Measurements from ENCODE around the gene TBPL1. TPM values are rescaled to one million over a fixed set of nuclear protein-coding genes. Genes with fewer than 3 reads are reported as not detected.

TBPL1 gene
- polyA plus RNA-seq, 1 donor (not counting 4 experiments of a cell fraction or from before 2014, with no cell fraction given): 39.1 TPM

- Histone ChIP-seq H2AFZ (ENCODE audit: control insufficient read depth, low read length) (no peak overlapping the region), H3K9ac (ENCODE audit: control insufficient read depth, extremely low read depth, insufficient read depth, low read length) (no peak overlapping the region)
- dilution Hi-C loops (cut with MboI; ENCODE audit: extremely low pct_ligation_motif_present, low sequenced_read_pairs): no loop called here
Measured at GRCh38 chr6:133917781-133918180, 35.2 kb upstream of the TBPL1 start.

DNA sequence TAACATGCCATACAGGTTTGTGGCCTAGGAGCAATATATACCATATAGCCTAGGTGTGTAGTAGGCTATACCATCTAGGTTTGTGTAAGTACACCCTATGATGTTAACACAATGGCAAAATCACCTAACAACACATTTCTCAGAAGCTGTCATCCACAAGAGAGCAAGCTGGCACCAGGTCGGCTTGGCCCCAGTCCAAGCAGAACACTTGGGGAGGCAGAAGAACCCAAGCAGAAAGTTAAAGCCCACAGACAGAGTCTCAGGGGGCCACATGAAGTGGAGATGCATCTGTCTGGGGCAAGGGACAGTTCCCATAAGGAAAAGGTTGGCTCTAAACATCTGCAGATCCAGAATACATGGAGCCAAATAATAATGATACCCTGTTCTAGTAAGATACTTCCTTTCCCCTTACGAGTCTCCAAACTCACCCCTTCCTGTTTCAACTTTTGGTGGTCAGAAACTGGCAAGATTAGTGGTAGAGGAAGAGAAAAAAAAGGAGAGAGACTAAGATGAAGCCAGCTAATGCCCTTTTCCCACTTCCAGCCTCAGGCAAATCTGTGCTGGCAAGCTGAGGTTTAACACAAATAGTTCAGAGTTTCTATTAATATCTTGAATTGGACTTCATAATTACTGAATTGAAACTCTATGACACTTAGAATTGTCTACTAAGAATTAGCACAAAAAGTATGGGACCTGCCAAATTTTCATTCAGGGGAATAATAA is 34.7 kb upstream of the TBPL1 start:
- dilution Hi-C loops (cut with MboI; ENCODE audit: extremely low pct_ligation_motif_present, low sequenced_read_pairs): no loop called here
- Histone ChIP-seq H3K4me3 (ENCODE audit: control insufficient read depth in 2 of 3, extremely low read depth in 1 of 3, insufficient read depth in 2 of 3, low read depth in 1 of 3, low read length in 3 of 3) (no peak overlapping the region), H3K36me3 (ENCODE audit: control insufficient read depth in 2 of 2, extremely low read depth in 1 of 2, insufficient read depth in 2 of 2, low read length in 2 of 2) (no peaks in the 10 kb centered on the region), H3K9me3 (ENCODE audit: control insufficient read depth, low read depth, low read length) (no peaks in the 10 kb centered on the region), H3K4me2 (ENCODE audit: control insufficient read depth, extremely low read depth, insufficient read depth, low read depth, low read length) (no peak overlapping the region), H3K79me2 (ENCODE audit: control insufficient read depth, insufficient read depth, low read length) (no peaks in the 10 kb centered on the region), H4K20me1 (ENCODE audit: control insufficient read depth, extremely low read depth, insufficient read depth, low read length) (no peaks in the 10 kb centered on the region), H2AFZ (ENCODE audit: control insufficient read depth, low read length) (no peak overlapping the region), H3K9me1 (ENCODE audit: control insufficient read depth, extremely low read depth, insufficient read depth, low read length) (no peaks in the 10 kb centered on the region), H3K27me3 (ENCODE audit: control insufficient read depth, extremely low read depth, insufficient read depth, low read length) (no peaks in the 10 kb centered on the region), H3K27ac (ENCODE audit: control insufficient read depth, insufficient read depth, low read length) (no peak overlapping the region), H3K4me1 (ENCODE audit: control insufficient read depth, extremely low read depth, insufficient read depth, low read length) (no peaks in the 10 kb centered on the region), H3K9ac (ENCODE audit: control insufficient read depth, extremely low read depth, insufficient read depth, low read length) (no peak overlapping the region)
- no peak for DNase-seq (ENCODE audit: low read depth, low spot score)
- no peak for FAIRE-seq
- TF ChIP-seq EZH2 (IDR thresholded peaks at IDR 0.05; ENCODE audit: low read length) (no peak), CTCF (optimal IDR thresholded peaks at IDR 0.05 in 1 of 3, IDR thresholded peaks at IDR 0.05 in 1 of 3, conservative IDR thresholded peaks at IDR 0.05 in 1 of 3; ENCODE audit: extremely low read depth in 1 of 3, insufficient read depth in 2 of 3, low read length in 3 of 3) (no peak)

More at GRCh38 chr6:133917781-133918180, 35.2 kb upstream of the TBPL1 start:
- FAIRE-seq (no peak), DNase-seq (ENCODE audit: low read depth, low spot score) (no peak)
- no peak overlapping the region for H3K4me2 ChIP-seq (ENCODE audit: control insufficient read depth, extremely low read depth, insufficient read depth, low read depth, low read length)
- TF ChIP-seq EZH2 (IDR thresholded peaks at IDR 0.05; ENCODE audit: low read length) (no peak), CTCF (optimal IDR thresholded peaks at IDR 0.05 in 1 of 3, IDR thresholded peaks at IDR 0.05 in 1 of 3, conservative IDR thresholded peaks at IDR 0.05 in 1 of 3; ENCODE audit: extremely low read depth in 1 of 3, insufficient read depth in 2 of 3, low read length in 3 of 3) (no peak)
- H3K27me3 ChIP-seq (ENCODE audit: control insufficient read depth, extremely low read depth, insufficient read depth, low read length): no peaks in the 10 kb centered on the region
- H3K9me1 ChIP-seq (ENCODE audit: control insufficient read depth, extremely low read depth, insufficient read depth, low read length): no peaks in the 10 kb centered on the region
- no peaks in the 10 kb centered on the region for H3K9me3 ChIP-seq (ENCODE audit: control insufficient read depth, low read depth, low read length)
- H3K36me3 ChIP-seq (ENCODE audit: control insufficient read depth in 2 of 2, extremely low read depth in 1 of 2, insufficient read depth in 2 of 2, low read length in 2 of 2): no peaks in the 10 kb centered on the region
- H3K79me2 ChIP-seq (ENCODE audit: control insufficient read depth, insufficient read depth, low read length): no peaks in the 10 kb centered on the region
- H4K20me1 ChIP-seq (ENCODE audit: control insufficient read depth, extremely low read depth, insufficient read depth, low read length): no peaks in the 10 kb centered on the region
- no peaks in the 10 kb centered on the region for H3K4me1 ChIP-seq (ENCODE audit: control insufficient read depth, extremely low read depth, insufficient read depth, low read length)
- no peak overlapping the region for H3K4me3 ChIP-seq (ENCODE audit: control insufficient read depth in 2 of 3, extremely low read depth in 1 of 3, insufficient read depth in 2 of 3, low read depth in 1 of 3, low read length in 3 of 3)
- H3K27ac ChIP-seq (ENCODE audit: control insufficient read depth, insufficient read depth, low read length): no peak overlapping the region
